Colonic mucosa (tissue), 4 donors: ENCODE measurements around the gene C1QTNF5. TPM values are rescaled to one million over a fixed set of nuclear protein-coding genes. Genes with fewer than 3 reads are reported as not detected.

ENCODE experiments used
- DNase-seq: peaks from one replicate; pipeline ENCODE4 v3.0.0-alpha.2; 2020
- H3K27ac ChIP-seq: fragments of 200-600 bp; one replicate; pipeline ENCODE4 v1.8.0; 2021
- H3K27me3 ChIP-seq: fragments of 200-600 bp; one replicate; pipeline ENCODE4 v1.8.0; 2021
- H3K36me3 ChIP-seq: fragments of 200-600 bp; one replicate; pipeline ENCODE4 v1.8.0; 2021
- H3K4me1 ChIP-seq: fragments of 200-600 bp; one replicate; pipeline ENCODE4 v1.8.0; 2021; ENCODE audit warnings: mild to moderate bottlenecking
- H3K4me3 ChIP-seq: fragments of 200-600 bp; one replicate; pipeline ENCODE4 v1.8.0; 2021
- H3K9ac ChIP-seq, 2 donors: one replicate each; pipeline ENCODE4 v1.7.0; 2013; ENCODE audit warnings: control low read depth in 2 of 2, low read depth in 2 of 2, low read length in 2 of 2
- H3K9me3 ChIP-seq: fragments of 200-600 bp; one replicate; pipeline ENCODE4 v1.8.0; 2021
- intact Hi-C: fragments of 100-400 bp; cut with DNase I; formaldehyde crosslinking; loops from one replicate; pipeline ENCODE4 v1.14.1; 2022
- total RNA-seq, 2 donors: library from RNA; stranded (reverse); fragmentation: NEBNext Ultra II Directional in 1 of 2; extraction: Animal tissue kit (Norgen Biotek cat#: 25700) in 1 of 2; gene quantifications; one replicate each; pipeline ENCODE4 v1.2.1, GENCODE V29; 2021
- TF ChIP-seq, protein P1 (sequence below): fragments of 200-600 bp; IDR thresholded peaks from one replicate; pipeline ENCODE4 v1.8.0; 2022; ENCODE audit warnings: antibody characterized with exemption, mild to moderate bottlenecking
- donor health status: healthy.
- donor health status: DM: no; HTN: no; CAD: no.
- donor health status: DM: no; HTN: no; CAD: no.

The C1QTNF5 gene
- total RNA-seq, 2 donors from 2014 or later, result 5.3 to 8.7 TPM

DNA sequence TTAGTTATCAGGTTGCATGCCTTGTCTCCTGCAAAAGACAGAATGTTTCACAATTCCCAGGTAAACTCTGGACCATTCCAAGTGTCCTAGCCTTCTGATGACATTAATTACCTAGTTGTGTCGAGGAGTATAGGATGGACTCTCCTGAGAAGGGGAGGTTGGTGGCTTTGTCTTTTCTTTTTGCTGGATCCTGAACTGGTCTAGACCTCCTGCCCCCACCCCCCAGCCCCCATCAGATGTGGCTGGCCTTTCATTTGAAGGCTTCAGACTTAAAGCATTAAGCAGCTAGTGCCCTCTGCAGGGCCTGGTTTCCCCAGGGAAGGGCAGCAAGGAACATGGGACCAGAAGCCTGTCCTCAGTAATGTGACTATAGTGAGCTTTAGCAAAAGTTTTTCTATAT is 33.5 kb downstream of the C1QTNF5 start:
- no peaks in the 10 kb centered on the region for H3K9me3 ChIP-seq
- DNase-seq, result no peak
- H3K27me3 ChIP-seq, result no peaks in the 10 kb centered on the region
- H3K4me1 ChIP-seq, result no peaks in the 10 kb centered on the region
- intact Hi-C loops, result no loop called here
- no peak overlapping the region for H3K9ac ChIP-seq
- H3K36me3 ChIP-seq, result no peaks in the 10 kb centered on the region
- TF ChIP-seq, protein P1, sequence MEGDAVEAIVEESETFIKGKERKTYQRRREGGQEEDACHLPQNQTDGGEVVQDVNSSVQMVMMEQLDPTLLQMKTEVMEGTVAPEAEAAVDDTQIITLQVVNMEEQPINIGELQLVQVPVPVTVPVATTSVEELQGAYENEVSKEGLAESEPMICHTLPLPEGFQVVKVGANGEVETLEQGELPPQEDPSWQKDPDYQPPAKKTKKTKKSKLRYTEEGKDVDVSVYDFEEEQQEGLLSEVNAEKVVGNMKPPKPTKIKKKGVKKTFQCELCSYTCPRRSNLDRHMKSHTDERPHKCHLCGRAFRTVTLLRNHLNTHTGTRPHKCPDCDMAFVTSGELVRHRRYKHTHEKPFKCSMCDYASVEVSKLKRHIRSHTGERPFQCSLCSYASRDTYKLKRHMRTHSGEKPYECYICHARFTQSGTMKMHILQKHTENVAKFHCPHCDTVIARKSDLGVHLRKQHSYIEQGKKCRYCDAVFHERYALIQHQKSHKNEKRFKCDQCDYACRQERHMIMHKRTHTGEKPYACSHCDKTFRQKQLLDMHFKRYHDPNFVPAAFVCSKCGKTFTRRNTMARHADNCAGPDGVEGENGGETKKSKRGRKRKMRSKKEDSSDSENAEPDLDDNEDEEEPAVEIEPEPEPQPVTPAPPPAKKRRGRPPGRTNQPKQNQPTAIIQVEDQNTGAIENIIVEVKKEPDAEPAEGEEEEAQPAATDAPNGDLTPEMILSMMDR, result no peak
- H3K27ac ChIP-seq, result no peak overlapping the region
- no peak overlapping the region for H3K4me3 ChIP-seq

DNA sequence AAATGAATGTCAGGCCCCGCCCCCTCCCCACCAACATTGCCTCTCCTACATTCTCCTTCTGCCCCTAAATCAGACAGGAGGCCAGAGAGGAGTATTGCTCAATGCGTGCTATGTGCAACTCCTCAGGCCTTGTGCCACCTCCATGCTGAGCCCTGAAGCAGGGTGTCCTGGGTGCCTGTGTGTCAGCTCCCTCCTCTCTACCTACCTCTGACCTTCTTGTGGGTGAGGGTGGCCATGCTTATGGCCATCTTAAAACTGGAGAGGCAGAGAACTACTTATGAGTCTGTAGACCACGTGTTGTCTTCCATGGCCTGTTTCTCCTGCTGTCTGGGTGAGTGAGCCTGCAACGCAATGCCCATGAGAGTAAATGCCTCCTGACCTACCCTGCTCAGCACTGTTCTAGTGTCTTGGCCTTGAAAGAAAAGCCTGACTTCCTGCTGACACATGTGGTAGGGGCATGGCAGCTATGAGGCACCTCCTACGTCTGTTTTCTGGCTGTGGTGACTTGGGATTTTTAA is 34.3 kb downstream of the C1QTNF5 start:
- no peaks in the 10 kb centered on the region for H3K36me3 ChIP-seq
- intact Hi-C loops, result no loop called here
- H3K27ac ChIP-seq, result no peak overlapping the region
- TF ChIP-seq, protein P1, result no peak
- no peaks in the 10 kb centered on the region for H3K27me3 ChIP-seq
- no peaks in the 10 kb centered on the region for H3K4me1 ChIP-seq
- DNase-seq, result no peak
- H3K9ac ChIP-seq, result no peak overlapping the region
- no peaks in the 10 kb centered on the region for H3K9me3 ChIP-seq
- no peak overlapping the region for H3K4me3 ChIP-seq

DNA sequence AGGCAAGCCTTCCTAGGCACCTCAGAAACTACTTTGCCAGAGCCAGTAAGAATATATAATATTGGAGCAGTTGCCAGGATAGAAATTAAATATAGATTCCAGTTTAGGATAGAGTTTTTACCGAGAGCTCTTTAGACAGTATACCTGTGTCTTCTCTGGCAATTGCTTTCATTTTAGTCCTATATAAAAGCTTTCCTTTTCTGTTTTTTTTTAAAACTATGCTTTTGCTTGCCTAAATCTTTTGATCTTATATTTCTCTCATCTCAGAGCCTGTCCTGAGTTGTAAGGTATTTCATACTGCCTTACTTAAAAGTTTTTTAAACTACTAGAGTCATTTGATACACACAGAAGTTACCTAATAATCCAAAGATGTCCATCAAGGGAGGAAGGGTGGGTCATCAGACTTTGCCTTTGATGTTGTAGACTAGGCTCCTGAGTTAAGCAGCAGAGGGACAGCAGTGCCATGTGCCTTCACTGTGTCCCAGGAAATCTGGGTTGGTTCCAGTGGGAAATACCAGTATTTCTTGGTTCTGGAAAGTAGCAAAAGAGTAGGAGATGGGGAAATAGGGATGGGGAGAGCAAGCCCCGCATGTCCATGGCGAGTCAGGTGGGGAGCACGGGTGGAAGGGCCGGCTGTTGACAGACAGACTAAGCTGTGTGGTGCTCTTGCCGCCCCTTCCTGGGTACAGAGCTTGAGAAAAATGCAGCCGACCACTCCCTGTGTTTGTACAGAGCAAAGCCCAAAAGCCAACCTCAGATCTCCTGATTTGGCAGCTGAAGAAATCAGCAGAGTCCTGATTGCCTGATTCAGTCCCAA is 34.9 kb downstream of the C1QTNF5 start:
- TF ChIP-seq, protein P1, result no peak
- Histone ChIP-seq H3K4me1 (no peaks in the 10 kb centered on the region), H3K4me3 (no peak overlapping the region), H3K36me3 (no peaks in the 10 kb centered on the region), H3K9me3 (no peaks in the 10 kb centered on the region), H3K27ac (no peak overlapping the region), H3K9ac (no peak overlapping the region), H3K27me3 (no peaks in the 10 kb centered on the region)
- intact Hi-C loops, result no loop called here
- DNase-seq, result no peak

DNA sequence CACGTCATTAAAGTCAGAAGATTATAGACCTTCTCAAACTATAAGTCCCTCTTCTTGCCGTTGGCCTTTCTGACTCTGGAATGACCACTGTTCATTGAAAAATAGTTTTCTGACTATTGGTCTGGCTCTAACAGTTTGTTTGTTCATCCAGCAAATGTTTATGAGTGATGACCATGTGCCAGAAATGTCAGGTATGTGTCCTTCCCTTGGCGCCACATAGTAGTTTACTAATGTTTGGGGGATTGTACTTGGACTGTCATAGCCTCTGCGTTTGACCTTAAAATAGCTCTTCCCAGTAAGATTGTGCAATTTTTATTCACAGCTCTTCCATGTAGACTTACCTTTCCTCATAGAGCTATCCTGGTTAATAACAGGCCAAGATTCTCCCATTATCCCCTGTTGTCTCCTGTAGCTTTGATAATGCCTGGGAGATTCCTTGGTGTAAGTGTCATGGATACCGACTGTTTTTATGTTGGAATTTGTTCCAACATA is 37.4 kb downstream of the C1QTNF5 start:
- TF ChIP-seq, protein P1, result no peak
- Histone ChIP-seq H3K4me3 (no peak overlapping the region), H3K9me3 (no peaks in the 10 kb centered on the region), H3K27ac (no peak overlapping the region), H3K36me3 (peaks cover 5% of the 10 kb centered on the region), H3K4me1 (no peaks in the 10 kb centered on the region), H3K9ac (no peak overlapping the region), H3K27me3 (no peaks in the 10 kb centered on the region)
- DNase-seq, result no peak
- intact Hi-C loops, result no loop called here

DNA sequence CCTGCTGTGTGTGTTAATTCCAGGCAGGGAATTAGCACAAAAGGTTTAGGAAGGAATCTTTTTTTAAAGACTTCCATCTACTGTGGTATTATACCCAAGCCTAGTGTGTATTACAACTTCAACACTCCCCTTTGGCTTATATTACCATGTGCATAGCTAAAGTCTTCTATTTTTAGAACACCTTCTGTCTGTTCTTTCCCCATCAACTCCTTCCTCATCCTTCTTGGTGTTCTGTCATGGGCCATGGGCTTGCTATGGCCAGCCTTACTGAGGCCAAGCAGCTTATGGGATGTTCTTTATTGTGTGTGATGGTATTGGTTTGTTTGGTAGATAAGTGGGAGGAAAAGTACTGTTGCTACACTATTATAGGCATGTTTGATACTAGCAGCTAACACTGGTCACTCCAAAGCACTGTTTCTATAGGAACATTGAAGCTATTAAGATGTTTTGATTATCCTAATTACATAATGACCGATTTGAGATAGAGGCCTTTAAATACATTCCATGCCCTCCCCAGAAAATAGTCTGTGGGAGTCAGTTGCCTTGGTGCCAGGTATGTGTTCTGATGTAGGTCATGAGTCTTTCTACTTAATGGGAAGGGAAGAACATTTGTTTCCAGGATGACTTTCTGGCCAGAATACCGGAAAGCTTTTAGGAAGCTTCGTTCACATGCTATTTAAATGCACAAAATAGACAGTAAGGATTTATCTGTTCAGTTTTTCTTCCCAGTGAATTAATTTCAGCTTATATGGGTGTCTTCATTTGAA is 40.3 kb downstream of the C1QTNF5 start:
- no peaks in the 10 kb centered on the region for H3K4me1 ChIP-seq
- DNase-seq, result no peak
- no peaks in the 10 kb centered on the region for H3K9me3 ChIP-seq
- H3K4me3 ChIP-seq, result no peak overlapping the region
- intact Hi-C loops, result no loop called here
- H3K9ac ChIP-seq, result no peak overlapping the region
- H3K27me3 ChIP-seq, result no peaks in the 10 kb centered on the region
- no peak overlapping the region for H3K27ac ChIP-seq
- TF ChIP-seq, protein P1, result no peak
- H3K36me3 ChIP-seq, result peaks cover 5% of the 10 kb centered on the region
